Spleen (tissue), 11 donors: ENCODE data around the gene PPP2R5E. TPM values are rescaled to one million over a fixed set of nuclear protein-coding genes. Genes with fewer than 3 reads are reported as not detected.

Source experiments
- DNase-seq: peaks from one replicate; pipeline ENCODE4 v3.0.0-alpha.2; 2020
- H3K27ac ChIP-seq, 8 donors: fragments of 200-600 bp; sonication (generic) in 7 of 8; 1 replicate in 4 of 8; 2 replicates in 4 of 8; pipeline versions ENCODE4 v1.5.0 to v1.8.0; 2016 to 2021; ENCODE audit warnings: inconsistent platforms in 4 of 8, mild to moderate bottlenecking in 4 of 8, moderate library complexity in 1 of 8
- H3K27me3 ChIP-seq, 7 donors: fragments of 200-600 bp; sonication (generic) in 6 of 7; replicated peaks in 1 of 7; 1 replicate in 4 of 7; 2 replicates in 3 of 7; pipeline versions ENCODE4 v1.5.0 to v1.8.0; 2016 to 2021; ENCODE audit warnings: inconsistent platforms in 3 of 7, mild to moderate bottlenecking in 1 of 7
- H3K36me3 ChIP-seq, 6 donors: fragments of 200-600 bp; sonication (generic) in 5 of 6; 1 replicate in 4 of 6; 2 replicates in 2 of 6; pipeline versions ENCODE4 v1.5.0 to v1.8.0; 2016 to 2021; ENCODE audit warnings: inconsistent platforms in 2 of 6
- H3K4me1 ChIP-seq, 6 donors: fragments of 200-600 bp; sonication (generic) in 5 of 6; 1 replicate in 3 of 6; 2 replicates in 3 of 6; pipeline versions ENCODE4 v1.5.0 to v1.8.0; 2016 to 2021; ENCODE audit warnings: inconsistent platforms in 3 of 6
- H3K4me3 ChIP-seq, 8 donors: fragments of 200-600 bp; sonication (generic) in 7 of 8; 1 replicate in 4 of 8; 2 replicates in 4 of 8; pipeline versions ENCODE4 v1.5.0 to v1.8.0; 2016 to 2021; ENCODE audit warnings: inconsistent platforms in 4 of 8, mild to moderate bottlenecking in 4 of 8, moderate library complexity in 2 of 8
- H3K9me3 ChIP-seq, 8 donors: fragments of 200-600 bp; sonication (generic) in 7 of 8; 1 replicate in 4 of 8; 2 replicates in 4 of 8; pipeline versions ENCODE4 v1.5.0 to v1.8.0; 2016 to 2021; ENCODE audit warnings: inconsistent platforms in 4 of 8
- POLR2A ChIP-seq, 3 donors: fragments of 450-650 bp; IDR thresholded peaks; one replicate each; pipeline ENCODE4 v1.5.1; 2017; ENCODE audit warnings: antibody characterized with exemption in 3 of 3, mild to moderate bottlenecking in 1 of 3
- POLR2AphosphoS5 ChIP-seq, 3 donors: sonication (generic); formaldehyde crosslinking; IDR thresholded peaks; one replicate each; pipeline ENCODE4 v1.5.1; 2017; ENCODE audit warnings: antibody characterized with exemption in 3 of 3
- WGBS, 5 donors: extraction: QIAGEN DNeasy Blood & Tissue Kit in 3 of 5; methylation state at CpG; one replicate each; pipeline versions ENCODE4 v1.1.5 to v1.1.7; 2013 to 2018; 5-methylcytosine and 5-hydroxymethylcytosine counted together
- intact Hi-C: fragments of 100-400 bp; cut with DNase I; formaldehyde crosslinking; loops from one replicate; pipeline ENCODE4 v1.15.0; 2023; ENCODE audit warnings: low total_unique reads
- polyA plus RNA-seq, 3 donors: library from polyadenylated mRNA; stranded (reverse); fragments of 200-250 nt; gene quantifications; one replicate each; pipeline ENCODE4 v1.2.1, GENCODE V29; 2013
- total RNA-seq, 7 donors: library from RNA; depleted of rRNA in 3 of 7; stranded (reverse); fragments of >200 nt in 3 of 7; fragmentation: NEBNext Ultra II Directional in 4 of 7; extraction: Animal tissue kit (Norgen Biotek cat#: 25700) in 4 of 7; gene quantifications; one replicate each; pipeline versions ENCODE4 v1.1.0 to v1.2.1, GENCODE V29; 2016 to 2021
- TF ChIP-seq, protein P1 (sequence below), 11 experiments: fragments of 200-600 bp in 7 of 11; fragments of 450-650 bp in 4 of 11; sonication (generic) in 4 of 11; IDR thresholded peaks in 8 of 11; conservative IDR thresholded peaks in 3 of 11; 1 replicate in 7 of 11; 2 replicates in 4 of 11; pipeline versions ENCODE4 v1.4.0 to v1.8.0; 2016 to 2021; ENCODE audit warnings: antibody characterized with exemption in 11 of 11, inconsistent platforms in 4 of 11, mild to moderate bottlenecking in 1 of 11
- donor health status: healthy with polysubstance abuse.
- donor health status: DM: no; HTN: no; CAD: no; lungs with moderate emphysema.
- donor health status: DM: no; HTN: no; CAD: no.
- donor health status: Bipolar disorder and iron deficiency.
- donor health status: healthy.
- donor health status: DM: no; HTN: no; CAD: no.
- donor health status: DM: yes; HTN: yes; CAD: no.

PPP2R5E gene
- total and polyA plus RNA-seq, 10 donors = 6.1 to 42.3 (median 29.1) TPM

DNA sequence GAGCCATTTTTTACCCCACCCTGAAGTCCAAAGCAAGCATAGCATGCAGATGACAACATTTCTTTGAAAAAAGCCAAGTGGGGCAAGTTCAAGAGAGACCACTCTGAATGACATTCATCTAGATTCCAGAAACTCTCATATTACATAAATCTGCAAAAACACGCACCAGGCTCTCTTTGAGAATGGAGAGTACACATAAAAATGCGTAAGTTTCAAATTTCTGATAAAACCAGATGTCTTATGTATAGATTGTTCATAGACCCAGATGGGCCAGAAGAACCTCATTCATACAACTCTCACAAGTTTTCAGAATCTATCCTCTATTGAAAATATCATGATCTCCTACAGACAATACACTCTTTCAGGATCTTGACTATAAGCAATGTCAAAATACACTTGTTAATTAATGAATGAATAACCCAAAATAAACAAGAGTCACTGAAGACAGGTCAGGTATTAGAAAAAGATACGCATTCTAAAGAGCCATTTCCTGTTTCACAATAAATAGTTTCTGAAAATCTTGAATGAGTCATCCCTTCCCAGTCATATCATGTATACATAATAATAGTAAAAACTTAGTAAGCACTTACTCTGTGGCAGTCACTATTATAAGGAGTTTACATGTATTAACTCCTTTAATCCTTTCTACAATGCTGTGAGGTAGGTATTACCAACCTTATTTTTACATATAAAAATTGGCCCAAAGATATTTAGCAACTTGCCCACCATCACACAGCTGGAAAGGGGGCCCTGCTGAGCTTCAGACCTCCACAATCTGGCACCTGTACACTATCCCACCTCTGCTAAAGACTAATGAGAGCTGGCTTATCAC is 72.0 kb downstream of the PPP2R5E start:
- peak overlapping the region in 5 of 8 donors; percentile 23 to 48 (median 41) for H3K27ac ChIP-seq

GRCh38 chr14:63468294-63468693 is 74.9 kb downstream of the PPP2R5E start:
- TF ChIP-seq POLR2AphosphoS5 (IDR thresholded peaks at IDR 0.05) (no peak), POLR2A (IDR thresholded peaks at IDR 0.05) (no peak)
- H3K27ac ChIP-seq = no peak overlapping the region
- peaks cover 18 to 61% (median 33%) of the 10 kb centered on the region in 6 donors for H3K4me1 ChIP-seq
- H3K4me3 ChIP-seq = no peak overlapping the region
- H3K9me3 ChIP-seq = no peaks in the 10 kb centered on the region
- no peaks in the 10 kb centered on the region for H3K27me3 ChIP-seq
- intact Hi-C loops = no loop called here
- 45 to 59% (median 48%) methylated on average over 1 of the region's 1 CpG for WGBS, 5 donors
- no peak for DNase-seq
- H3K36me3 ChIP-seq = no peaks in the 10 kb centered on the region

More for the DNA sequence above, 72.0 kb downstream of the PPP2R5E start:
- intact Hi-C loops = no loop called here
- TF ChIP-seq, protein P1, sequence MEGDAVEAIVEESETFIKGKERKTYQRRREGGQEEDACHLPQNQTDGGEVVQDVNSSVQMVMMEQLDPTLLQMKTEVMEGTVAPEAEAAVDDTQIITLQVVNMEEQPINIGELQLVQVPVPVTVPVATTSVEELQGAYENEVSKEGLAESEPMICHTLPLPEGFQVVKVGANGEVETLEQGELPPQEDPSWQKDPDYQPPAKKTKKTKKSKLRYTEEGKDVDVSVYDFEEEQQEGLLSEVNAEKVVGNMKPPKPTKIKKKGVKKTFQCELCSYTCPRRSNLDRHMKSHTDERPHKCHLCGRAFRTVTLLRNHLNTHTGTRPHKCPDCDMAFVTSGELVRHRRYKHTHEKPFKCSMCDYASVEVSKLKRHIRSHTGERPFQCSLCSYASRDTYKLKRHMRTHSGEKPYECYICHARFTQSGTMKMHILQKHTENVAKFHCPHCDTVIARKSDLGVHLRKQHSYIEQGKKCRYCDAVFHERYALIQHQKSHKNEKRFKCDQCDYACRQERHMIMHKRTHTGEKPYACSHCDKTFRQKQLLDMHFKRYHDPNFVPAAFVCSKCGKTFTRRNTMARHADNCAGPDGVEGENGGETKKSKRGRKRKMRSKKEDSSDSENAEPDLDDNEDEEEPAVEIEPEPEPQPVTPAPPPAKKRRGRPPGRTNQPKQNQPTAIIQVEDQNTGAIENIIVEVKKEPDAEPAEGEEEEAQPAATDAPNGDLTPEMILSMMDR (IDR thresholded peaks at IDR 0.05 in 8 of 11, conservative IDR thresholded peaks at IDR 0.05 in 3 of 11) = no peak
- TF ChIP-seq POLR2A (IDR thresholded peaks at IDR 0.05) = no peak
- no peak for TF ChIP-seq POLR2AphosphoS5 (IDR thresholded peaks at IDR 0.05)
- H3K9me3 ChIP-seq = no peaks in the 10 kb centered on the region
- peaks cover 18 to 83% (median 39%) of the 10 kb centered on the region in 6 donors for H3K4me1 ChIP-seq
- DNase-seq = no peak
- no peaks in the 10 kb centered on the region for H3K36me3 ChIP-seq
- 51 to 67% (median 54%) methylated on average over 3 of the region's 3 CpGs for WGBS, 5 donors
- H3K27me3 ChIP-seq = no peaks in the 10 kb centered on the region
- no peak overlapping the region for H3K4me3 ChIP-seq

DNA sequence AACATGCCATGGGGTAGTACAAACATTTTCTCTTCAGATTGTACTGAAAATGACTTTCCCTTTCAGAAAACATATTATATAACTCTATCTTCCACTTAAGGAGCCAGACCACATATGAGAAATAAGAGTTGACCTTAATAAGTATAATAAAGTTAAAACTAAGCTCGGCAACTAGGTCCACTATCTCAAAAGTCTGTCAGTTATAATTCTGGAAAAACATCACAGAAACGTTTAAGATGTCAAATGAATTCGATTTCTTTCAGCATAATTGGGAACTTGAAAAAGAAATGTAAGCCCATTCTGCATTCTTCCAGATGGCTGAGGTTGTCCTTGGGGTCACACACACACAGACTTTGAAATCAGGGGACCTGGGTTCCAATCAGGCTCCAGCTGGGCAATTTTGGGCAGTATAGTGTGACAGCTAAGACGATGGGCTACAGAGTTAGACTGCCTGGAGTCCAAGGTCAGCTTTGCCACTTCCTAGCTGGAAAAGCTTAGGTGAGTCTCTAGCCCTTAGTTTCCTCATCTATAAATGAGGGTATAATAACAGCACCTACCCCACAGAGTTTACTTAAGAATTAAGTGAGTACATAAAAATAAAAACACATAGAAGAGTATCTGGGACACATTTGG is 75.6 kb downstream of the PPP2R5E start:
- H3K9me3 ChIP-seq = no peaks in the 10 kb centered on the region
- peaks cover 17 to 53% (median 30%) of the 10 kb centered on the region in 6 donors for H3K4me1 ChIP-seq
- no peaks in the 10 kb centered on the region for H3K36me3 ChIP-seq
- intact Hi-C loops = no loop called here
- no peak overlapping the region for H3K4me3 ChIP-seq
- TF ChIP-seq POLR2A (IDR thresholded peaks at IDR 0.05) (no peak), POLR2AphosphoS5 (IDR thresholded peaks at IDR 0.05) (no peak)
- TF ChIP-seq, protein P1 (IDR thresholded peaks at IDR 0.05 in 8 of 11, conservative IDR thresholded peaks at IDR 0.05 in 3 of 11) = no peak
- WGBS, 5 donors = 63 to 73% (median 67%) methylated on average over 4 of the region's 4 CpGs
- no peaks in the 10 kb centered on the region for H3K27me3 ChIP-seq
- H3K27ac ChIP-seq = no peak overlapping the region
- DNase-seq = no peak

GRCh38 chr14:63465347-63465746 is 77.8 kb downstream of the PPP2R5E start:
- no peak for DNase-seq
- TF ChIP-seq POLR2A (IDR thresholded peaks at IDR 0.05) (no peak), POLR2AphosphoS5 (IDR thresholded peaks at IDR 0.05) (no peak)
- TF ChIP-seq, protein P1 (IDR thresholded peaks at IDR 0.05 in 8 of 11, conservative IDR thresholded peaks at IDR 0.05 in 3 of 11) = no peak
- whole genome bisulfite sequencing, 5 donors = 89 to 98% (median 96%) methylated on average over 8 of the region's 8 CpGs
- Histone ChIP-seq H3K27me3 (no peaks in the 10 kb centered on the region), H3K9me3 (no peaks in the 10 kb centered on the region), H3K4me1 (peaks cover 0 to 31% (median 13%) of the 10 kb centered on the region in 6 donors), H3K27ac (no peak overlapping the region), H3K4me3 (no peak overlapping the region), H3K36me3 (peaks cover 0 to 9% (median 0%) of the 10 kb centered on the region in 6 donors)
- intact Hi-C loops = no loop called here
